ENCODE measurements around the gene LRRC41.

Gene LRRC41

GRCh38 chr1:46285730-46286477 lies 17.5 kb downstream of the LRRC41 start (continued):
- TF ChIP-seq, protein P1, sequence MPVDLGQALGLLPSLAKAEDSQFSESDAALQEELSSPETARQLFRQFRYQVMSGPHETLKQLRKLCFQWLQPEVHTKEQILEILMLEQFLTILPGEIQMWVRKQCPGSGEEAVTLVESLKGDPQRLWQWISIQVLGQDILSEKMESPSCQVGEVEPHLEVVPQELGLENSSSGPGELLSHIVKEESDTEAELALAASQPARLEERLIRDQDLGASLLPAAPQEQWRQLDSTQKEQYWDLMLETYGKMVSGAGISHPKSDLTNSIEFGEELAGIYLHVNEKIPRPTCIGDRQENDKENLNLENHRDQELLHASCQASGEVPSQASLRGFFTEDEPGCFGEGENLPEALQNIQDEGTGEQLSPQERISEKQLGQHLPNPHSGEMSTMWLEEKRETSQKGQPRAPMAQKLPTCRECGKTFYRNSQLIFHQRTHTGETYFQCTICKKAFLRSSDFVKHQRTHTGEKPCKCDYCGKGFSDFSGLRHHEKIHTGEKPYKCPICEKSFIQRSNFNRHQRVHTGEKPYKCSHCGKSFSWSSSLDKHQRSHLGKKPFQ (tag by site-specific recombination; IDR thresholded peaks at IDR 0.05), result peak; percentile 48; the same call in 1 of the 2 replicates
- TF ChIP-seq PRDM2 (tag by site-specific recombination; IDR thresholded peaks at IDR 0.05; ENCODE audit: borderline replicate concordance) (no peak), FEZF1 (tag by site-specific recombination; IDR thresholded peaks at IDR 0.05) (peak; percentile 35; the same call in 1 of the 2 replicates), OSR2 (tag by site-specific recombination; IDR thresholded peaks at IDR 0.05) (peak; percentile 57), ZBTB17 (tag by site-specific recombination; IDR thresholded peaks at IDR 0.05) (peak; percentile 56; the same call in 1 of the 2 replicates), ZBTB6 (tag by site-specific recombination; IDR thresholded peaks at IDR 0.05) (peak; percentile 98), SCRT2 (tag by site-specific recombination; IDR thresholded peaks at IDR 0.05) (peak; percentile 69), ZBTB8A (tag by site-specific recombination; IDR thresholded peaks at IDR 0.05) (peak; percentile 39)
- TF ChIP-seq, protein P2, sequence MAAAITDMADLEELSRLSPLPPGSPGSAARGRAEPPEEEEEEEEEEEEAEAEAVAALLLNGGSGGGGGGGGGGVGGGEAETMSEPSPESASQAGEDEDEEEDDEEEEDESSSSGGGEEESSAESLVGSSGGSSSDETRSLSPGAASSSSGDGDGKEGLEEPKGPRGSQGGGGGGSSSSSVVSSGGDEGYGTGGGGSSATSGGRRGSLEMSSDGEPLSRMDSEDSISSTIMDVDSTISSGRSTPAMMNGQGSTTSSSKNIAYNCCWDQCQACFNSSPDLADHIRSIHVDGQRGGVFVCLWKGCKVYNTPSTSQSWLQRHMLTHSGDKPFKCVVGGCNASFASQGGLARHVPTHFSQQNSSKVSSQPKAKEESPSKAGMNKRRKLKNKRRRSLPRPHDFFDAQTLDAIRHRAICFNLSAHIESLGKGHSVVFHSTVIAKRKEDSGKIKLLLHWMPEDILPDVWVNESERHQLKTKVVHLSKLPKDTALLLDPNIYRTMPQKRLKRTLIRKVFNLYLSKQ (tag by site-specific recombination; IDR thresholded peaks at IDR 0.05; ENCODE audit: borderline replicate concordance), result no peak

GRCh38 chr1:46284597-46285564 lies 18.5 kb downstream of the LRRC41 start:
- Histone ChIP-seq H3K4me3 (ENCODE audit: low read depth, low read length) (no peak overlapping the region), H3K27ac (ENCODE audit: extremely low read depth, low read depth, low read length) (no peak overlapping the region), H3K36me3 (ENCODE audit: control insufficient read depth in 2 of 2, insufficient read depth in 1 of 2, low read length in 2 of 2) (peaks cover 7 to 91% of the 10 kb centered on the region in 2 experiments; a peak in 2 of 3 replicates), H3K9me3 (ENCODE audit: control insufficient read depth, insufficient read depth, low read depth, low read length) (no peaks in the 10 kb centered on the region), H3K4me1 (ENCODE audit: control insufficient read depth, insufficient read depth, low read length) (no peaks in the 10 kb centered on the region)
- ChIA-PET CTCF (interaction anchor here (0.7 to 1.5 kb wide), 3 partner anchors 8 to 63 kb away, joined by 3 to 13 read pairs (median 3); no protein-coding TSS in a partner anchor), POLR2A (interaction anchor here (0.6 to 2.4 kb wide), 12 partner anchors 9 to 64 kb away, joined by 3 to 7 read pairs (median 4); partner anchors contain the start of genes LRRC41 and UQCRH)
- TF ChIP-seq ZNF629 (tag by site-specific recombination; IDR thresholded peaks at IDR 0.05) (peak; percentile 39), ZIC2 (tag by site-specific recombination; IDR thresholded peaks at IDR 0.05) (peak; percentile 86), ATF2 (tag by site-specific recombination; IDR thresholded peaks at IDR 0.05; ENCODE audit: low read depth) (peak; percentile 80), ZNF600 (tag by site-specific recombination; IDR thresholded peaks at IDR 0.05) (peak; percentile 94), GLIS1 (tag by site-specific recombination; IDR thresholded peaks at IDR 0.05) (0 out of 2 replicates have a peak, but pooled peaks have one; percentile 6)
- TF ChIP-seq, protein P3, sequence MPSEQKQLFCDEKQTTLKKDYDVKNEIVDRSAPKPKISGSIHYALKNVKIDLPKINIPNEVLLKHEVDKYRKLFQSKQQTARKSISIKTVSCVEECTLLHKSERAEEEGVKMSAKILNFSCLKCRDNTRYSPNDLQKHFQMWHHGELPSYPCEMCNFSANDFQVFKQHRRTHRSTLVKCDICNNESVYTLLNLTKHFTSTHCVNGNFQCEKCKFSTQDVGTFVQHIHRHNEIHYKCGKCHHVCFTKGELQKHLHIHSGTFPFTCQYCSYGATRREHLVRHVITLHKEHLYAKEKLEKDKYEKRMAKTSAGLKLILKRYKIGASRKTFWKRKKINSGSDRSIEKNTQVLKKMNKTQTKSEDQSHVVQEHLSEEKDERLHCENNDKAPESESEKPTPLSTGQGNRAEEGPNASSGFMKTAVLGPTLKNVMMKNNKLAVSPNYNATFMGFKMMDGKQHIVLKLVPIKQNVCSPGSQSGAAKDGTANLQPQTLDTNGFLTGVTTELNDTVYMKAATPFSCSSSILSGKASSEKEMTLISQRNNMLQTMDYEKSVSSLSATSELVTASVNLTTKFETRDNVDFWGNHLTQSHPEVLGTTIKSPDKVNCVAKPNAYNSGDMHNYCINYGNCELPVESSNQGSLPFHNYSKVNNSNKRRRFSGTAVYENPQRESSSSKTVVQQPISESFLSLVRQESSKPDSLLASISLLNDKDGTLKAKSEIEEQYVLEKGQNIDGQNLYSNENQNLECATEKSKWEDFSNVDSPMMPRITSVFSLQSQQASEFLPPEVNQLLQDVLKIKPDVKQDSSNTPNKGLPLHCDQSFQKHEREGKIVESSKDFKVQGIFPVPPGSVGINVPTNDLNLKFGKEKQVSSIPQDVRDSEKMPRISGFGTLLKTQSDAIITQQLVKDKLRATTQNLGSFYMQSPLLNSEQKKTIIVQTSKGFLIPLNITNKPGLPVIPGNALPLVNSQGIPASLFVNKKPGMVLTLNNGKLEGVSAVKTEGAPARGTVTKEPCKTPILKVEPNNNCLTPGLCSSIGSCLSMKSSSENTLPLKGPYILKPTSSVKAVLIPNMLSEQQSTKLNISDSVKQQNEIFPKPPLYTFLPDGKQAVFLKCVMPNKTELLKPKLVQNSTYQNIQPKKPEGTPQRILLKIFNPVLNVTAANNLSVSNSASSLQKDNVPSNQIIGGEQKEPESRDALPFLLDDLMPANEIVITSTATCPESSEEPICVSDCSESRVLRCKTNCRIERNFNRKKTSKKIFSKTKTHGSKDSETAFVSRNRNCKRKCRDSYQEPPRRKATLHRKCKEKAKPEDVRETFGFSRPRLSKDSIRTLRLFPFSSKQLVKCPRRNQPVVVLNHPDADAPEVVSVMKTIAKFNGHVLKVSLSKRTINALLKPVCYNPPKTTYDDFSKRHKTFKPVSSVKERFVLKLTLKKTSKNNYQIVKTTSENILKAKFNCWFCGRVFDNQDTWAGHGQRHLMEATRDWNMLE (tag by site-specific recombination; conservative IDR thresholded peaks at IDR 0.05; ENCODE audit: low read depth), result no peak

All from HEK293 (cell line).